Endothelial cell of umbilical vein (primary cell): ENCODE data around the gene C1QTNF8. TPM values are rescaled to one million over a fixed set of nuclear protein-coding genes. Genes with fewer than 3 reads are reported as not detected.

ENCODE experiments used
- BruUV-seq: library from RNA; stranded (reverse); fragments of 400-500 nt; replicated peaks from 2 replicates; lab custom pipeline; 2021; lab: Mats Ljungman, UMichigan
- CTCF ChIA-PET: fragments of 300-600, 350-600 bp; sonication (Branson Sonifier 250); formaldehyde crosslinking; loops from one replicate; lab custom pipeline; 2021; ENCODE audit warnings: antibody characterized with exemption, inconsistent platforms; lab: Charles Lee
- POLR2A ChIA-PET: fragments of 300-600, 350-600 bp; sonication (Branson Sonifier 250); formaldehyde crosslinking; loops from one replicate; lab custom pipeline; 2021; ENCODE audit warnings: antibody characterized with exemption, inconsistent platforms; lab: Charles Lee
- DNase-seq: peaks from one replicate; pipeline ENCODE4 v3.0.0-alpha.2; 2011; ENCODE audit warnings: low read depth, low spot score
- FAIRE-seq: peaks from 2 replicates; lab custom pipeline; 2011; peaks lifted over from hg19 to GRCh38; lab: Jason Lieb, UNC
- H2AFZ ChIP-seq: 2 replicates; pipeline ENCODE4 v1.6.0; 2012; ENCODE audit warnings: low read depth, low read length, control low read depth, inconsistent platforms
- H3K27ac ChIP-seq: 2 replicates; pipeline ENCODE4 v1.5.1; 2011; ENCODE audit warnings: low read depth, mild to moderate bottlenecking, control low read depth, low read length, moderate library complexity; ENCODE audit not compliant: insufficient read depth
- H3K27me3 ChIP-seq, 2 experiments: 2 replicates each; pipeline versions ENCODE4 v1.6.0 to v1.6.1; 2011; ENCODE audit warnings: low read length in 2 of 2, mixed read lengths in 1 of 2; ENCODE audit not compliant: control insufficient read depth in 2 of 2, insufficient read depth in 2 of 2
- H3K36me3 ChIP-seq, 2 experiments: 2 replicates in 1 of 2; 3 replicates in 1 of 2; pipeline ENCODE4 v1.5.1; 2011; ENCODE audit warnings: low read length in 2 of 2, mild to moderate bottlenecking in 1 of 2, moderate library complexity in 1 of 2; ENCODE audit not compliant: control insufficient read depth in 2 of 2, insufficient read depth in 2 of 2; ENCODE audit errors: extremely low read depth in 1 of 2
- H3K4me1 ChIP-seq: 3 replicates; pipeline ENCODE4 v1.5.1; 2011; ENCODE audit warnings: mild to moderate bottlenecking, low read length; ENCODE audit not compliant: control insufficient read depth, insufficient read depth; ENCODE audit errors: extremely low read depth
- H3K4me2 ChIP-seq: 2 replicates; pipeline ENCODE4 v1.6.1; 2011; ENCODE audit warnings: low read length, control low read depth, mixed read lengths; ENCODE audit not compliant: insufficient read depth
- H3K4me3 ChIP-seq, 3 experiments: fragments of 200-600 bp in 1 of 3; sonication (generic), shearing (Covaris generic) in 1 of 3; replicated peaks in 1 of 3; 2 replicates each; pipeline ENCODE4 v1.5.1; 2011 to 2016; ENCODE audit warnings: control low read depth in 3 of 3, low read length in 3 of 3, mild to moderate bottlenecking in 2 of 3, inconsistent platforms in 1 of 3, low read depth in 1 of 3, moderate library complexity in 1 of 3; ENCODE audit not compliant: insufficient read depth in 1 of 3
- H3K79me2 ChIP-seq: 2 replicates; pipeline ENCODE4 v1.6.0; 2012; ENCODE audit warnings: low read length, inconsistent platforms; ENCODE audit not compliant: control insufficient read depth, insufficient read depth
- H3K9ac ChIP-seq: replicated peaks from 2 replicates; pipeline ENCODE3; 2011; ENCODE audit warnings: low read length, control low read depth; ENCODE audit not compliant: insufficient read depth; ENCODE audit errors: extremely low read depth
- H3K9me1 ChIP-seq: replicated peaks from 3 replicates; pipeline ENCODE4 v1.6.0; 2011; ENCODE audit warnings: mild to moderate bottlenecking, low read length; ENCODE audit not compliant: control insufficient read depth, insufficient read depth; ENCODE audit errors: extremely low read depth
- H3K9me3 ChIP-seq: replicated peaks from 2 replicates; pipeline ENCODE4 v1.5.1; 2012; ENCODE audit warnings: low read length, inconsistent platforms; ENCODE audit not compliant: control insufficient read depth, insufficient read depth
- H4K20me1 ChIP-seq: replicated peaks from 2 replicates; pipeline ENCODE3; 2011; ENCODE audit warnings: mild to moderate bottlenecking, low read length; ENCODE audit not compliant: control insufficient read depth, insufficient read depth; ENCODE audit errors: extremely low read depth
- EZH2 ChIP-seq: IDR thresholded peaks from 2 replicates; pipeline ENCODE4 v1.6.1; 2012; ENCODE audit warnings: borderline replicate concordance, low read depth, mild to moderate bottlenecking, moderate library complexity, low read length, inconsistent platforms; ENCODE audit not compliant: severe bottlenecking
- FOS ChIP-seq: IDR thresholded peaks from 2 replicates; pipeline ENCODE4 v1.6.1; 2011; ENCODE audit warnings: mild to moderate bottlenecking, low read length, moderate library complexity, borderline replicate concordance; ENCODE audit not compliant: insufficient read depth
- GATA2 ChIP-seq: IDR thresholded peaks from 2 replicates; pipeline ENCODE4 v1.7.0; 2011; ENCODE audit warnings: low read depth, mild to moderate bottlenecking, moderate library complexity, mixed read lengths, low read length; ENCODE audit not compliant: insufficient read length, insufficient read depth
- JUN ChIP-seq: IDR thresholded peaks from 2 replicates; pipeline ENCODE4 v1.6.1; 2011; ENCODE audit warnings: borderline replicate concordance, low read depth; ENCODE audit not compliant: insufficient read length, insufficient read depth
- MYC ChIP-seq: IDR thresholded peaks from one replicate; pipeline ENCODE4 v1.6.1; 2011; ENCODE audit warnings: mild to moderate bottlenecking, low read depth, low read length
- POLR2A ChIP-seq: IDR thresholded peaks from 2 replicates; pipeline ENCODE4 v1.6.1; 2012; ENCODE audit warnings: low read depth, mild to moderate bottlenecking, control low read depth, low read length
- POLR2AphosphoS5 ChIP-seq: IDR thresholded peaks from 2 replicates; pipeline ENCODE4 v1.6.1; 2012; ENCODE audit warnings: low read depth, mild to moderate bottlenecking, control low read depth, low read length, moderate library complexity; ENCODE audit not compliant: insufficient read depth
- dilution Hi-C: fragments of 300-500 bp; cut with MboI; formaldehyde crosslinking; loops from one replicate; pipeline ENCODE4 v1.15.0; 2019; ENCODE audit warnings: low sequenced_read_pairs; ENCODE audit not compliant: extremely low pct_ligation_motif_present
- intact Hi-C: fragments of 100-400 bp; cut with micrococcal nuclease; formaldehyde crosslinking; loops from one replicate; pipeline ENCODE4 v1.10.0; 2022
- polyA plus RNA-seq, 4 experiments: library from polyadenylated mRNA; depleted of rRNA in 3 of 4; stranded (reverse) in 3 of 4; unstranded in 1 of 4; fragments of >200 nt; gene quantifications; 2 replicates each; pipeline versions ENCODE4 v1.2.1 to v1.2.3, GENCODE V29; 2011 to 2012; ENCODE audit warnings: missing spikeins in 1 of 4
- total RNA-seq: library from RNA; stranded (reverse); gene quantifications from 2 replicates; pipeline ENCODE4 v1.2.3, GENCODE V29; 2021
- TF ChIP-seq, protein P1 (sequence below): IDR thresholded peaks from 2 replicates; pipeline ENCODE4 v1.6.1; 2011; ENCODE audit not compliant: insufficient read depth, insufficient read length

C1QTNF8 gene
- total and polyA plus RNA-seq, 2 donors (not counting 3 experiments of a cell fraction or from before 2014, with no cell fraction given) = not detected

DNA sequence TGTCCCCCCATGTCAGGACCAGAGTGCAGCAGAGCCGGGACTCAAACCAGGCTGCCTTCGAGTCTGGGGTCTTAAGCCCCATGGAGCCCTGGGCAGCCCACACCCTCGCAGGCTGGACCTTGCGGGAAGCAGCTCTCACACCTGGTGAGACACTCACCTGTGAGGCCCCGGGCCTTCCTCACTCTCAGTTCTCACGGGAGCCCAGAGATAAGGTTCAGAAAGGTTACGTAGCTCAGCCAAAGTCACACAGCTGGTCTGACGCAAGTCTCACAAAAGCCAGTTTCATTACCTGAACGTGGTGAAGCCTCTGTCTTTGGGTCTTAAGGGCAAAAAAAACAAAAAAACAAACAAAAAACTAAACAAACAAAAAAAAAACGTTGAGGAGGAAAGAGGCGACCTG is 56.3 kb downstream of the C1QTNF8 start:
- DNase-seq (no peak), FAIRE-seq (no peak)
- dilution Hi-C loops = no loop called here
- Histone ChIP-seq H4K20me1 (no peaks in the 10 kb centered on the region), H2AFZ (no peak overlapping the region), H3K4me2 (no peak overlapping the region), H3K27ac (no peak overlapping the region), H3K9me1 (no peaks in the 10 kb centered on the region), H3K36me3 (no peaks in the 10 kb centered on the region), H3K9ac (no peak overlapping the region), H3K4me1 (no peaks in the 10 kb centered on the region), H3K27me3 (no peaks in the 10 kb centered on the region), H3K4me3 (no peak overlapping the region), H3K79me2 (no peaks in the 10 kb centered on the region), H3K9me3 (no peaks in the 10 kb centered on the region)
- ChIA-PET CTCF (no interaction called here), POLR2A (no interaction called here)
- no peak for TF ChIP-seq POLR2AphosphoS5
- intact Hi-C loops = no loop called here
- BruUV-seq = no TSS peak

DNA sequence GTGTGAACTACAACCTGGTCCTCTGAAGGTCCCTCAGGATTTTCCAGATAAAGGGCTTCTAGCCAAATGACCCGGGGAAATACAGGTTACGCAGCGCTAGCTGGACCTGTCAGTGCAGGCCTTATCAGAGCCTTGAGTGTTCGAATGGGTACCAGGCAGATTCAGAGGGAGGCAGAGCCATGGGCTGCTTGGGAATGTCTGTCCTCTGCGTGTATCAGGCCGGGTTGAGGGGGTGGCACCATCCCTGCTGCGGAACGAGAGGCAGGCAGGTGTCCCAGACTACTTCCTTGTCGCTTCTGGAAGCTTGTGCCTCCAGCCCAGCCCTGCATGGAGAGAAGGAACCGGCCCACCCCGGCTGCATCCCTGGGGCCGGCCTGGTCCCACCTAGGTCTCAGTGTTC is 57.1 kb downstream of the C1QTNF8 start:
- H3K9ac ChIP-seq = no peak overlapping the region
- intact Hi-C loops (no loop called here), dilution Hi-C loops (no loop called here)
- TF ChIP-seq MYC = no peak
- no peak for TF ChIP-seq FOS
- no peak for TF ChIP-seq JUN
- TF ChIP-seq, protein P1, sequence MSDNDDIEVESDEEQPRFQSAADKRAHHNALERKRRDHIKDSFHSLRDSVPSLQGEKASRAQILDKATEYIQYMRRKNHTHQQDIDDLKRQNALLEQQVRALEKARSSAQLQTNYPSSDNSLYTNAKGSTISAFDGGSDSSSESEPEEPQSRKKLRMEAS = no peak
- TF ChIP-seq POLR2A = no peak
- TF ChIP-seq EZH2 = no peak
- no peak for TF ChIP-seq POLR2AphosphoS5
- no peak for TF ChIP-seq GATA2
- CTCF ChIA-PET = interaction anchor here (1.1 kb wide), 1 partner anchor 19 kb away, joined by 3 read pairs; no protein-coding TSS in a partner anchor
- H3K79me2 ChIP-seq = no peaks in the 10 kb centered on the region
- no peaks in the 10 kb centered on the region for H4K20me1 ChIP-seq
- FAIRE-seq (no peak), DNase-seq (no peak)
- H3K4me2 ChIP-seq = no peak overlapping the region
- no peak overlapping the region for H3K27ac ChIP-seq
- no peaks in the 10 kb centered on the region for H3K27me3 ChIP-seq
- H3K9me1 ChIP-seq = no peaks in the 10 kb centered on the region
- H3K36me3 ChIP-seq = no peaks in the 10 kb centered on the region
- H2AFZ ChIP-seq = no peak overlapping the region
- no peaks in the 10 kb centered on the region for H3K4me1 ChIP-seq
- POLR2A ChIA-PET = no interaction called here
- no peaks in the 10 kb centered on the region for H3K9me3 ChIP-seq
- no TSS peak for BruUV-seq
- H3K4me3 ChIP-seq = no peak overlapping the region

Other genes with a start within 250 kb of the C1QTNF8 start
- gene LMF1, start 125.3 kb downstream of the C1QTNF8 start, total RNA-seq = 12.5 and 17.8 TPM in 2 replicates
- gene LMF1, start 125.3 kb downstream of the C1QTNF8 start, polyA plus RNA-seq = 14.3 and 17.8 TPM in 2 replicates
- gene SOX8, start 114.5 kb downstream of the C1QTNF8 start, total RNA-seq = 0.42 and 0.53 TPM in 2 replicates
- gene SOX8, start 114.5 kb downstream of the C1QTNF8 start, polyA plus RNA-seq = 0.52 and 0.72 TPM in 2 replicates
- gene SSTR5, start 23.5 kb downstream of the C1QTNF8 start, total RNA-seq = 0.24 TPM in 1 of 2 replicates, not detected in the other
- gene SSTR5, start 23.5 kb downstream of the C1QTNF8 start, polyA plus RNA-seq = 0.52 and 0.65 TPM in 2 replicates
- gene CACNA1H, start 56.9 kb upstream of the C1QTNF8 start, total RNA-seq = not detected in 2 replicates
- gene CACNA1H, start 56.9 kb upstream of the C1QTNF8 start, polyA plus RNA-seq = 0.03 and 0.05 TPM in 2 replicates
- not detected in 2 replicates for gene TPSG1, start 129.0 kb upstream of the C1QTNF8 start, total RNA-seq
- not detected in 2 replicates for gene TPSG1, start 129.0 kb upstream of the C1QTNF8 start, polyA plus RNA-seq
- gene TPSB2, start 133.9 kb upstream of the C1QTNF8 start, total RNA-seq = not detected in 2 replicates
- not detected in 2 replicates for gene TPSB2, start 133.9 kb upstream of the C1QTNF8 start, polyA plus RNA-seq
- not detected in 2 replicates for gene TPSAB1, start 144.5 kb upstream of the C1QTNF8 start, total RNA-seq
- not detected in 2 replicates for gene TPSAB1, start 144.5 kb upstream of the C1QTNF8 start, polyA plus RNA-seq
- gene TPSD1, start 159.8 kb upstream of the C1QTNF8 start, total RNA-seq = not detected in 2 replicates
- gene TPSD1, start 159.8 kb upstream of the C1QTNF8 start, polyA plus RNA-seq = not detected in 2 replicates
- gene UBE2I, start 213.4 kb upstream of the C1QTNF8 start, total RNA-seq = 230 and 233 TPM in 2 replicates
- gene UBE2I, start 213.4 kb upstream of the C1QTNF8 start, polyA plus RNA-seq = 121 and 122 TPM in 2 replicates
- 0.66 and 0.88 TPM in 2 replicates for gene BAIAP3, start 237.4 kb upstream of the C1QTNF8 start, total RNA-seq
- gene BAIAP3, start 237.4 kb upstream of the C1QTNF8 start, polyA plus RNA-seq = 0.27 and 0.36 TPM in 2 replicates